ENCODE measurements around the gene TBC1D30.
"Not testable (repeated sequence)": the region's sequence is repeated elsewhere in the genome, so short reads cannot be mapped to it uniquely, and the experiment has no call there.

The TBC1D30 gene

DNA sequence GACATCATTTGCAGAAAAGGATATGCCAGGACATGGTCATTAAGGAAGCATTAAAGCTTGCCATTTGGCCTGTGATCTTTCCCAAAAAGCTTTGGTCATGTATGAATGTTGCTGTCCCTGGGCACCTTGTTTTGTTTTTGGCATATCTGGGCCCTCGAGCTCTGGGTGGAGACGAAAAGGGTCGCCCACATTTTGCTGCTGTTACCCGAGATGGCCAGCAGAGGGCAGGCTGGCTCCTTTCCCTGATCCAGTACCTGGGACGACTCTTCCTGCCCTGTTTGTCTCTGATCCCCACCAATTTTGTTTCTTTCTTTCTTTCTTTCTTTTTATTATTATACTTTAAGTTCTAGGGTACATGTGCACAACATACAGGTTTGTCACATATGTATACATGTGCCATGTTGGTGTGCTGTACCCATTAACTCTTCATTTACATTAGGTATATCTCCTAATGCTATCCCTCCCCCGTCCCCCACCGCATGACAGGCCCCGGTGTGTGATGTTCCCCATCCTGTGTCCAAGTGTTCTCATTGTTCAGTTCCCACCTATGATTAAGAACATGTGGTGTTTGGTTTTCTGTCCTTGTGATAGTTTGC, 22.2 kb upstream of the TBC1D30 start:
- H3K14ac ChIP-seq (ENCODE audit: low read length); H2BK15ac ChIP-seq (ENCODE audit: low read length); H3K4me3 ChIP-seq (ENCODE audit: low read length in 2 of 2); H4K91ac ChIP-seq (ENCODE audit: low read depth, low read length, poor library complexity); H3K23ac ChIP-seq (ENCODE audit: low read depth, low read length, poor library complexity); H3K9ac ChIP-seq (ENCODE audit: low read depth, low read length, poor library complexity); H2BK5ac ChIP-seq (ENCODE audit: low read length); H3K4me2 ChIP-seq (ENCODE audit: insufficient read depth, low read length, poor library complexity, severe bottlenecking); H2BK12ac ChIP-seq (ENCODE audit: low read length); H3K4ac ChIP-seq (ENCODE audit: low read length); H2AFZ ChIP-seq (ENCODE audit: low read length); H2BK120ac ChIP-seq (ENCODE audit: low read depth, low read length); H3K18ac ChIP-seq (ENCODE audit: low read length); H3K9me3 ChIP-seq (replicated peaks in 1 of 2; ENCODE audit: control insufficient read depth in 2 of 2, insufficient read depth in 1 of 2, low read depth in 1 of 2, low read length in 2 of 2); H3K79me1 ChIP-seq (ENCODE audit: low read depth, low read length); H3K4me1 ChIP-seq (ENCODE audit: control insufficient read depth in 2 of 2, insufficient read depth in 1 of 2, low read depth in 1 of 2, low read length in 2 of 2); H4K8ac ChIP-seq (ENCODE audit: low read depth, low read length); H3K27ac ChIP-seq (replicated peaks; ENCODE audit: low read length); H3K36me3 ChIP-seq (replicated peaks in 1 of 2; ENCODE audit: control insufficient read depth in 2 of 2, insufficient read depth in 2 of 2, low read length in 2 of 2); DNase-seq (ENCODE audit: low spot score); H2AK5ac ChIP-seq (ENCODE audit: low read depth, low read length): not testable (repeated sequence)
- WGBS, 2 donors (ENCODE audit: extremely low coverage in 2 of 2, insufficient read length in 2 of 2, insufficient replicate concordance in 1 of 2) = no CpG with 5 or more reads among the region's 8 CpGs
- H3K27me3 ChIP-seq (ENCODE audit: control insufficient read depth in 3 of 3, insufficient read depth in 3 of 3, low read depth in 1 of 3, low read length in 3 of 3) = peaks cover 0 to 15% (median 0%) of the 10 kb centered on the region in 3 experiments

DNA sequence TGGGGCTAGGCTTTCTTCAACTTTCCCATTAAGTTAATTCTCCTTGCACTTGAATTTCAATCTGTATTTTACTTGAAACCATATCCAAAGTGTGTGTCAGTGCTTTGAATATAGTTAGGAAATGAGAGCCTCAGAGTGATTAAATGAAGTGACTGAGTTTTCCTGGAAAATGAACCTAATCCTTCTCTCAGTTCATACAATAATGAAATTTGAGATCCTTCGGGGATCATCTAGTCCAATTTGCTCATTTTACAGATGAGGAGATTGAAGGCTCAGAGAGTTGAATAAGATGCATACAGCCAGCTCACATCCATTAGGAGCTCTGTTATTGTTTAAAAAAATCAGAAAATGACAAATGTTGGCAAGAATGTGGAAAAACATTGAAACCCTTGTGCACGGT, 18.3 kb upstream of the TBC1D30 start:
- no peak for DNase-seq (ENCODE audit: low spot score)
- Histone ChIP-seq H2BK120ac (ENCODE audit: low read depth, low read length) (no peak overlapping the region), H4K91ac (ENCODE audit: low read depth, low read length, poor library complexity) (no peak overlapping the region), H2BK12ac (ENCODE audit: low read length) (no peak overlapping the region), H3K23ac (ENCODE audit: low read depth, low read length, poor library complexity) (no peak overlapping the region), H3K27ac (replicated peaks; ENCODE audit: low read length) (no peak overlapping the region), H3K4me1 (ENCODE audit: control insufficient read depth in 2 of 2, insufficient read depth in 1 of 2, low read depth in 1 of 2, low read length in 2 of 2) (no peaks in the 10 kb centered on the region), H3K27me3 (ENCODE audit: control insufficient read depth in 3 of 3, insufficient read depth in 3 of 3, low read depth in 1 of 3, low read length in 3 of 3) (peaks cover 0 to 12% (median 0%) of the 10 kb centered on the region in 3 experiments), H2AFZ (ENCODE audit: low read length) (no peak overlapping the region), H3K9ac (ENCODE audit: low read depth, low read length, poor library complexity) (no peak overlapping the region), H3K4me3 (ENCODE audit: low read length in 2 of 2) (no peak overlapping the region), H3K36me3 (replicated peaks in 1 of 2; ENCODE audit: control insufficient read depth in 2 of 2, insufficient read depth in 2 of 2, low read length in 2 of 2) (no peaks in the 10 kb centered on the region), H3K4me2 (ENCODE audit: insufficient read depth, low read length, poor library complexity, severe bottlenecking) (no peak overlapping the region), H2BK15ac (ENCODE audit: low read length) (no peak overlapping the region), H3K79me1 (ENCODE audit: low read depth, low read length) (no peaks in the 10 kb centered on the region), H3K9me3 (replicated peaks in 1 of 2; ENCODE audit: control insufficient read depth in 2 of 2, insufficient read depth in 1 of 2, low read depth in 1 of 2, low read length in 2 of 2) (no peaks in the 10 kb centered on the region), H3K18ac (ENCODE audit: low read length) (no peak overlapping the region), H2BK5ac (ENCODE audit: low read length) (no peak overlapping the region), H3K4ac (ENCODE audit: low read length) (no peak overlapping the region), H2AK5ac (ENCODE audit: low read depth, low read length) (no peak overlapping the region), H4K8ac (ENCODE audit: low read depth, low read length) (no peak overlapping the region), H3K14ac (ENCODE audit: low read length) (no peak overlapping the region)
- WGBS, 2 donors (ENCODE audit: extremely low coverage in 2 of 2, insufficient read length in 2 of 2, insufficient replicate concordance in 1 of 2) = no CpG with 5 or more reads among the region's 2 CpGs

- no peak overlapping the region for H2AFZ ChIP-seq (ENCODE audit: low read length)
- no peak overlapping the region for H2AK5ac ChIP-seq (ENCODE audit: low read depth, low read length)
- no CpG with 5 or more reads among the region's 7 CpGs for WGBS, 2 donors (ENCODE audit: extremely low coverage in 2 of 2, insufficient read length in 2 of 2, insufficient replicate concordance in 1 of 2)
- H3K27me3 ChIP-seq (ENCODE audit: control insufficient read depth in 3 of 3, insufficient read depth in 3 of 3, low read depth in 1 of 3, low read length in 3 of 3) = peaks cover 0 to 12% (median 0%) of the 10 kb centered on the region in 3 experiments
- no peaks in the 10 kb centered on the region for H3K79me1 ChIP-seq (ENCODE audit: low read depth, low read length)
- H2BK5ac ChIP-seq (ENCODE audit: low read length) = no peak overlapping the region
- H3K4ac ChIP-seq (ENCODE audit: low read length) = no peak overlapping the region
- no peak overlapping the region for H2BK120ac ChIP-seq (ENCODE audit: low read depth, low read length)
- no peak for DNase-seq (ENCODE audit: low spot score)
- H2BK12ac ChIP-seq (ENCODE audit: low read length) = no peak overlapping the region
- no peak overlapping the region for H3K23ac ChIP-seq (ENCODE audit: low read depth, low read length, poor library complexity)
- no peak overlapping the region for H2BK15ac ChIP-seq (ENCODE audit: low read length)
- H3K9me3 ChIP-seq (replicated peaks in 1 of 2; ENCODE audit: control insufficient read depth in 2 of 2, insufficient read depth in 1 of 2, low read depth in 1 of 2, low read length in 2 of 2) = no peaks in the 10 kb centered on the region
- no peak overlapping the region for H3K4me3 ChIP-seq (ENCODE audit: low read length in 2 of 2)
- no peak overlapping the region for H3K4me2 ChIP-seq (ENCODE audit: insufficient read depth, low read length, poor library complexity, severe bottlenecking)
- no peak overlapping the region for H3K18ac ChIP-seq (ENCODE audit: low read length)
- H4K91ac ChIP-seq (ENCODE audit: low read depth, low read length, poor library complexity) = no peak overlapping the region
- no peak overlapping the region for H3K14ac ChIP-seq (ENCODE audit: low read length)
- no peak overlapping the region for H4K8ac ChIP-seq (ENCODE audit: low read depth, low read length)
- no peak overlapping the region for H3K27ac ChIP-seq (replicated peaks; ENCODE audit: low read length)
- H3K9ac ChIP-seq (ENCODE audit: low read depth, low read length, poor library complexity) = no peak overlapping the region
- no peaks in the 10 kb centered on the region for H3K4me1 ChIP-seq (ENCODE audit: control insufficient read depth in 2 of 2, insufficient read depth in 1 of 2, low read depth in 1 of 2, low read length in 2 of 2)
- no peaks in the 10 kb centered on the region for H3K36me3 ChIP-seq (replicated peaks in 1 of 2; ENCODE audit: control insufficient read depth in 2 of 2, insufficient read depth in 2 of 2, low read length in 2 of 2)
Measured at GRCh38 chr12:64806593-64807460, 17.6 kb upstream of the TBC1D30 start.

GRCh38 chr12:64808110-64808509, 16.3 kb upstream of the TBC1D30 start:
- H3K18ac ChIP-seq (ENCODE audit: low read length) = no peak overlapping the region
- H3K4me3 ChIP-seq (ENCODE audit: low read length in 2 of 2) = no peak overlapping the region
- no peak for DNase-seq (ENCODE audit: low spot score)
- H4K91ac ChIP-seq (ENCODE audit: low read depth, low read length, poor library complexity) = no peak overlapping the region
- H3K14ac ChIP-seq (ENCODE audit: low read length) = no peak overlapping the region
- no peak overlapping the region for H2AK5ac ChIP-seq (ENCODE audit: low read depth, low read length)
- no peak overlapping the region for H2AFZ ChIP-seq (ENCODE audit: low read length)
- no peak overlapping the region for H2BK5ac ChIP-seq (ENCODE audit: low read length)
- no peak overlapping the region for H3K27ac ChIP-seq (replicated peaks; ENCODE audit: low read length)
- H3K4me2 ChIP-seq (ENCODE audit: insufficient read depth, low read length, poor library complexity, severe bottlenecking) = no peak overlapping the region
- no peaks in the 10 kb centered on the region for H3K79me1 ChIP-seq (ENCODE audit: low read depth, low read length)
- H2BK12ac ChIP-seq (ENCODE audit: low read length) = no peak overlapping the region
- no peaks in the 10 kb centered on the region for H3K9me3 ChIP-seq (replicated peaks in 1 of 2; ENCODE audit: control insufficient read depth in 2 of 2, insufficient read depth in 1 of 2, low read depth in 1 of 2, low read length in 2 of 2)
- H3K4me1 ChIP-seq (ENCODE audit: control insufficient read depth in 2 of 2, insufficient read depth in 1 of 2, low read depth in 1 of 2, low read length in 2 of 2) = no peaks in the 10 kb centered on the region
- H3K36me3 ChIP-seq (replicated peaks in 1 of 2; ENCODE audit: control insufficient read depth in 2 of 2, insufficient read depth in 2 of 2, low read length in 2 of 2) = no peaks in the 10 kb centered on the region
- H3K4ac ChIP-seq (ENCODE audit: low read length) = no peak overlapping the region
- H3K23ac ChIP-seq (ENCODE audit: low read depth, low read length, poor library complexity) = no peak overlapping the region
- no peak overlapping the region for H4K8ac ChIP-seq (ENCODE audit: low read depth, low read length)
- H3K27me3 ChIP-seq (ENCODE audit: control insufficient read depth in 3 of 3, insufficient read depth in 3 of 3, low read depth in 1 of 3, low read length in 3 of 3) = peaks cover 0 to 12% (median 0%) of the 10 kb centered on the region in 3 experiments
- WGBS, 2 donors (ENCODE audit: extremely low coverage in 2 of 2, insufficient read length in 2 of 2, insufficient replicate concordance in 1 of 2) = no CpG with 5 or more reads among the region's 5 CpGs
- no peak overlapping the region for H2BK120ac ChIP-seq (ENCODE audit: low read depth, low read length)
- peak overlapping the region; percentile 64 for H3K9ac ChIP-seq (ENCODE audit: low read depth, low read length, poor library complexity)
- H2BK15ac ChIP-seq (ENCODE audit: low read length) = no peak overlapping the region
